HG03196 (cell line): ENCODE data around the gene SALL1.

Experiments
- ATAC-seq: cut with Tn5 transposase; IDR thresholded peaks from one replicate; pipeline ENCODE4 v1.9.1; 2021; ENCODE audit not compliant: unreplicated experiment

Gene SALL1

GRCh38 chr16:51157698-51158097, 6.6 kb upstream of the SALL1 start:
- no peak for ATAC-seq

DNA sequence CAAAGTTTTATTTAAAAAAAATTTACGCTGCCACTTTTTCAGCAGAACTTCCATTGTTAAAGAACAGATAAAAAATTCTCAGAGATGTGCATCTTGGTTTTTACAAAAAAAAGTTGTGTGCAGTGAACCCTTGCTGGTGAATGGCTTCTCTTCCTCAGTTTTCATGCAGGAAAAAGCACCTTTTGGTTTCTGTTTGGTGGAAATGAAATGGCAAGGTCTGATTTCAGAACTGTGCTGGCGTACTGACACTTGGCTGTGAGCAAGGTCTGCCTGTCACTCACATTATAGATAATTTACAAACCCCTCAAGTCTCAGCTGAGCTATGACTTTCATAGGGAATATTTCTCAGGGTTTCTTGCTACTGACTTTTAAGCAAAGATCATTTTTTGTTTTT, 5.7 kb upstream of the SALL1 start:
- no peak for ATAC-seq

DNA sequence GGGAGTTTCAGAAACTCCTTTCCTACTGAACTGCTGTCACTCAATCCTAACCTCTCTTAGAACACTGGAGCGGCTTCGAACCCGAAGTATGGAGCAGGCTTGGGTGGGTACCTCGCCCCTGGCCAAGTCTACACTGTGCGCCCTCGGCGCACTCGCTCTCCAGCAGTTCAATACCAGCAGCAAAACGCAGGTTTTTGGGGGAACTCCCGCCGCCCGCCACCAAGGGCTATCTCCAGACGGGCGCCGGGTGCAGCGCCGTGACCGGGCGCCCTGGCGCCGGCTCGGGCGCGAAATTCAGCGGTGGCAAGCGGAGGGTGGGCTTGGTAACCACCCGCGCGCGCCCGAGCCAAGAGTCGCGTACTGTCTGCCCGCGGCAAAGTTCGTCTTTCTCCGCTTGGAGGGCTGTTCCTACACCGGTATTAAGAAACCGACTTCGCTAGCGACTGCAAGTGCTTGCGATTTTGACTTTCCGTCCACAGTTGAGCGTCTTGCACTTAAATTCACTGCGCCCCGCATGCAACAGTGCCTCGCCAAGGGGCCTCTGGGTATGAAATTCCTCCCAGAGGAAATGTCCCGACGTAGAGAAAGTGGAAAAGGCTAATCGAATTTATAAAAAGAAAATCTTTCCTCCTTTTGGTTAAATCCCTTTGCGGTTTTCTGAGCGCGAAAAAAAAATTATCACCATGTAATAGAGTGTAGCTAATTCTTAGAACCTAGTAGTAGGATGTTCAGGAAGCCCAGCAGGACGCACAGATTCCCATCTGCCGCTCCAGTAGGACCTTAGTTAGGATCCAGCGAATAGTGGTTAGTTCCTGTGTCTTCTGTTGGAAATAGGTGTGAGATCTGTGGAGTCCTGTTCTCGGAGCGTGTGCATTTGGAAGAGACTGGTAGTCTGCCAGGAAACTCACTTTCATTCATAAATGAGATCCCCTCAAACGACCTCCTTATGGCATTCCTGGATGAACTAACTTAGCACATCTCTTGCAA, 5.0 kb upstream of the SALL1 start:
- ATAC-seq, result no peak

GRCh38 chr16:51155199-51155607, 4.1 kb upstream of the SALL1 start:
- no peak for ATAC-seq

DNA sequence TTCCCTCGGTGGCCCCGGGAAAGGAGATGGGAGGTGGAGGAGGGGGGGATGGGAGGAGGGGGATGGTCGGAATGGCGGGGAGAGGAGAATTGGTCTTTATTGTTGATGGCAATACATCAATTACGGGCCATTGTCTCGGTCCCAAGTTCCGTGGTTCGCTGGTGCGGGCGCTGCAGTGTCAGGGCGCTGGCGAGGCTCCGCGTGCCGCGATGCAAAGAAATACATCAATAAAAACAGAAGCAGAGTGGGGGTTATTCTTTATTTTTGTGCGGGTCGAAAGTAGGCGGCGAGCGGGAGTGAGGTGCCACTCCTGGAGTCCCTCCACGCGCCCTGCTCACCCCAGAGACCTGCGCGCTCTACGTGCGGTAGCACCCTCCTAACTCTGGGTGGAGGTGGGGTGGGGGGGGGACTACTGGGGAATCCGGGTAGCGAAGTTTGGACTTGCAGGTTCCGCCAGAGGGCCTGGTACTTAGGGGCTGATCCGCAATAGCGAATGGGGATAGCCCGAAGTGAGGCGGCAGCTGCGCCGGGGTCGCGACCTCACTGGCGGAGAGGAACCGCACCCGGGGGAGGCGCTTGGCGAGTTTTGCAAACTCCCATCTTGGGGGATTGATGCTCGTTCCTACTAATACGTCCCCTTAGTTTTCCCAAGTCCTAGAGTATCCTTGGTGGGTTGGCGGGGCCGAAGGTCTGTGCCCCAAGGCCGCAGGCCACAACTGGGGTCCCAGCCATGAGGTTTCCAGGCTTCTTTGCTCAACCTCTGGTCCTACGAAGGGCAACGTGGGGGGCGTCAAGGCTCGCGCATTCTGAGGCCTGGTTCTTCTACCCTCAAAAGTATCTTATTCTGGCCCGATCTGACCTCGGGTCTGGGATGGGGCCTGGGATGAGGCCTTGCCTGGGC, 3.5 kb upstream of the SALL1 start:
- ATAC-seq, result no peak

DNA sequence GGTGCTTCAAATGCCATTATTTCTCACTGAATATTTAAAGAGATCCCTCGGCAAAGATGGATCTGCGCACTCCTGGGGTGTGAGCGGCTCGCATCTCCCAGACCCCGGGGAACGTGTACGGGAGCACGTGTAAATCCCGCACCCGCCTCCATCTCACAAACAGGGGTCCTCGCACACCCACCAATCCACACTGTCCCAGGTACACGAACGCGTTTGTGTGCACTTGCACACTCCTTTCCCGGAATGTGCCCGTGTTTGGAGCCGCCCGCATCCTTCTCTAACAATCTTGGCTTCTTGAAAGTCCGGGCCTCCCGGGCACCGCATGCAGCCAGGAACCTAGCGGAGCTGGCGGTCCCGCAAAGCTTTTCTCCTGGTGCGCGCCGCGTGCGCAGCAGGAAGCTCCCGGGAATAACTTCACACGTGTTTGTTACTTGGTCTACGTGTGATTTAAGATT, 2.5 kb upstream of the SALL1 start:
- no peak for ATAC-seq

- ATAC-seq, result no peak
These were observed 1.9 kb upstream of the SALL1 start for GRCh38 chr16:51152691-51153576.

DNA sequence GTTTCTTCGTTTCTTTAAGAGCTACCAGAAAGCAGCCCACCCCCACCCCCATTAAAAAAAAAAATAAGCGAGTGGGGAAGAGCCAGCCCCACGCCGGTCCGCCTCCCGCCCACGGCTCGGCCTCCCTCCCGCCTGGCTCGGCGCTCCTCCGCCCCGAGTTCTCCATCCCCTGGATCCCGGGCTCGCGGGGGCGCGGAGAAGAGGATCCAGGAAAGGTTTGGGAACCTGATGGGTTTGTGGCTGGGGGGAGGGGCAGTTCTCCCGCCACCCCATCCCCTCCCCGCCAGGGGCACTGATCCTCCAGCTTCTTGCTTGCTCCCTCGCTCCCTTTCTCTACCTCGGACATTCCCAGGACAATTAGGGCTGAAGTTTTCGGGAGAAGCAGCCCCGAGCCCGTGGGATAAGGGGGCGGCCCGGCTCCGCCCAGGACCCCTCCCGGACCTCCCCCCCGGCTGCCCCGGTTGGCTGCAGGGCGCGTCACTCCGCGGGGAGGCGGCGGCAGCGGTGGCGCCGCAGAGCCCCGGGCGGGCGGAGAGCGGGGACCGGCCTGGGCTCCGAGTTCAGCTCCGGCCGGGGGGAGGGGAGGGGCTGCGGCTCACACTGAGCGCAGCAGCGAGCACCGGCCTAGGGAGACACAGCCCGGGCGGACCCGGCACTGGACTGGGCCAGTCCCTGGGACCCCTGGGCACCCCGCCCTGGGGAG, 1.0 kb upstream of the SALL1 start:
- ATAC-seq, result no peak

- no peak for ATAC-seq
These were observed 428 bp upstream of the SALL1 start for GRCh38 chr16:51151435-51151960.

GRCh38 chr16:51150165-51150887, 744 bp downstream of the SALL1 start:
- ATAC-seq, result no peak

DNA sequence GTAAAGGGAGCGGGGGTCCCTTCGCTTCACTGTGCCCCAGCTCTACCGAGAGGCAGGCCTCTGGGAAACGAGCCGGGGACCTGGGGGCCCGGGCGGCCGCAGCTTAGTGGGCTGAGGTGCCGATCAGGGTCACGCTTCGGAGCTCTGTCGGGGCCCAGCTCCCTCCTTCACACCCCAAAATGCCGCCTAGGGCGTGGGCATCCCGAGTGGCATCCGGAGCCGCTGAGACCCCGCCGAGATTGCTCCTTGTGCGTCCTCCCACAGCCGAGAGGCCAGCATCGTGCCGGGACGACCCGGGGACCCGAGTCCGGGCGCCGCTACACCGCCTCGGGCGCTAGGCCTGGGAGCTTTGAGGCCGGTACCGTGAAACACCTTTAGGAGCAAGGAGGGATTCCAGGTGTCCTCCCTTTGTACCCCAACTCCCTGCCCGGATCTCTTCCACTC, 1.3 kb downstream of the SALL1 start:
- no peak for ATAC-seq

DNA sequence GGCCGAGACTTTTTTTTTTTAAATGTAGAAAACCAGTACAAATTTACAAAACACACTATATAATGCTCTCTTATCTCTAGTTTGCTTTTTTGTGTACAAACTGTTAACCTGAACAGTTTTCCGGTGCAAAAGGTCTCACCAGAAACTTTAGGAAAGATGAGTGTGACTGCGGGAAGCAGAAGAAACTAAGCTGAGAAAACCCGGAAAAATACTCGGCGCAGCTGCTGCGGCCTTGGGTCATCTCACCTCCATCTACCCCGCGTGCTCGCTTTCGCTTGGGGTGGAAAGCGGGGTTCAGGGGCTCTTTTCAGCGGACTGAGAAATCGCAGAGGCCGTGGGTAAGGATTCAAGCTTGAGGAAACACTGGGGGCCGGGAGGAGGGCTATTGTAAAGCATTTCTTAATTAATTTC, 1.8 kb downstream of the SALL1 start:
- ATAC-seq, result no peak

DNA sequence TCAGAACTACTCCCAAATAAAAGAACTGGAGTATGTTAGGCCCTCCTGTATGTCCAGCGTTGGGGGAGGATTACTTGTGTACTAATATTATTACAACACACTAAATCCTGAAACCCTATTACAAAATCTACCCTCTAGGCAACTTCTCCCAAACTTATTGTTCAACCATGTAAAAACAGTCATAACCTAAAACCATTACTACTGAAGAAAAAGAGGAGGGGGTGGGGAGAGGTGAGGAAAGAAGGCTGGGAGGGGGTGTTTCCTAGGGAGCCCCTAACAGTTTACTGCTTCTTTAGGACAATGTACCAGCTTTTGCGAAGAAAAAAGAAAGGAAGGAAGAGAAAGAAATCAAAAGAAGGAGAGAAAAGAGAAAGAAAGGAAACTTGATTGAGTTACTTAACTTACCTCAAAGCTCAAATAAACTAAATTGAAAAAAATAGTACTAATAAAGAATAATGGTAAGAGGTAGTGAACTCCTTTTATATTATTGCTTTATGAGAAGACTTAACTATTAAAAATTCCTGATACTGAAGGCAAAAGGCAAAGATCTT, 2.3 kb downstream of the SALL1 start:
- no peak for ATAC-seq

- no peak for ATAC-seq
These were observed 3.0 kb downstream of the SALL1 start for GRCh38 chr16:51147776-51148677.

DNA sequence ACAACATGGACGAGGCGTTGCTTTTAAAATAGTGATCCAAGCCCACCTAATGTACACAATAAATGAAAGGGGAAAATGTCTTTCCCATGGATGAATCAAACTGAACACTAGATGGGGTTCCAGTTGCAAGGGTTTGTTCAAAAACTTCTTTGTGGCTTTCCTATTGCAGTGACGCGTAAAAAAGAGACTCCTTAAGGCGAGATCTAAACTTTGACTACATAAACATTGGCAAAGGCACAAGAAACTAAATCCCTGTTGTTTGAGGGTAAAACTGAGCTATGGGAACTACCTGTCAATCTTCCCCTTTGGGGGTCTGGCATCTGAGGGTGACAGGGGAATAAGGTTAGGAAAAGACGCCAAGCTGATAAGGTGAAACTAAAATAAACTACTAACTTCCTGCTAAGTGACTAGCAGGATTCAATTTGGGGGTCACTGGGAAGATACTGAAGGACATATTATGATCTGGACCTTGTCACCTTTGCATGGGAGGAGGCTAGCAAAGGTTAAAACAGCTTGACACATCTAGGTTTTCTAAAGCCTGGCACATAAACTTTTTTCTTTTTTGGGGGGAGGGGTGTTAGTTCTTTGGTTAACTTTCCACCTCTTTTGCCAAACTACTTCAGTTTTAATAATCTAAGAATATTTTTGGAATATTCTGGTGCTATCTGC, 4.7 kb downstream of the SALL1 start:
- ATAC-seq, result no peak

DNA sequence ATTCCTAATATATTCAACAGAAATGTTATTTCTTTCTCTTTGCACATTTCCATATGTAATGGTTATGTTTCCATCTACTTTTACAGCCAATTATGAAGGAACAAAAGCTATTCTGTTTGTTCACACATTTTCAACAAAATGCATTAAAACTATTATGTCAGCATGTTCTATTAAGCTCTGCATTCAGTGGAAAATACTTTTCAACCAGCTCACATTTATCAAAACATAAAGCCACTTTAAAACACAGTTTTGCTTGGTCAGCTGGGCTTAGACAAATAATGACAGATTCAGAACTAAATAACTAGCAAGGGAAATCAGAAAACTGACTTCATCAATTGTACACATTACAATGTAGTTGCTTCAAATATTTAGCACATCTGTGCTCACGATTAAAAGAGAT, 6.9 kb downstream of the SALL1 start:
- no peak for ATAC-seq
